HEK293T (cell line): ENCODE data around the gene SLC6A6.

Experiments used
- ARNT ChIP-seq: fragments of 450-650 bp; IDR thresholded peaks from 2 replicates; pipeline ENCODE4 v1.6.1; 2017; ENCODE audit warnings: mild to moderate bottlenecking
- BHLHE40 ChIP-seq: fragments of 450-650 bp; IDR thresholded peaks from 2 replicates; pipeline ENCODE4 v1.6.1; 2016; ENCODE audit warnings: mild to moderate bottlenecking, moderate library complexity, borderline replicate concordance
- ELF4 ChIP-seq: fragments of 450-650 bp; IDR thresholded peaks from 2 replicates; pipeline ENCODE4 v1.6.1; 2017; ENCODE audit warnings: antibody characterized with exemption
- FOXA1 ChIP-seq: fragments of 450-650 bp; IDR thresholded peaks from 2 replicates; pipeline ENCODE4 v1.6.1; 2016; ENCODE audit warnings: mild to moderate bottlenecking
- FOXK2 ChIP-seq: fragments of 450-650 bp; IDR thresholded peaks from 2 replicates; pipeline ENCODE4 v1.6.1; 2016; ENCODE audit warnings: mild to moderate bottlenecking
- LEF1 ChIP-seq: fragments of 450-650 bp; IDR thresholded peaks from 2 replicates; pipeline ENCODE4 v1.6.1; 2017; ENCODE audit warnings: mild to moderate bottlenecking, borderline replicate concordance
- NFRKB ChIP-seq: fragments of 450-650 bp; IDR thresholded peaks from 2 replicates; pipeline ENCODE4 v1.6.1; 2016; ENCODE audit warnings: mild to moderate bottlenecking, moderate library complexity
- SP1 ChIP-seq: fragments of 450-650 bp; IDR thresholded peaks from 2 replicates; pipeline ENCODE4 v1.6.1; 2017
- SUZ12 ChIP-seq: fragments of 450-650 bp; IDR thresholded peaks from 2 replicates; pipeline ENCODE4 v1.6.1; 2016; ENCODE audit warnings: mild to moderate bottlenecking
- TARDBP ChIP-seq: fragments of 450-650 bp; IDR thresholded peaks from 2 replicates; pipeline ENCODE4 v1.6.1; 2016

GRCh38 chr3:14458434-14459275 lies 56.2 kb downstream of the SLC6A6 start:
- TF ChIP-seq FOXK2 (no peak), ARNT (no peak), FOXA1 (no peak), ELF4 (no peak), TARDBP (no peak), LEF1 (no peak), SUZ12 (no peak), SP1 (no peak), NFRKB (no peak), BHLHE40 (no peak)
